ENCODE results near the gene TMTC2. TPM values are rescaled to one million over a fixed set of nuclear protein-coding genes. Genes with fewer than 3 reads are reported as not detected.

TMTC2 gene
- polyA plus RNA-seq, 1 donor from 2014 or later: 20.6 TPM

GRCh38 chr12:83082690-83083276 is 396.1 kb downstream of the TMTC2 start:
- Histone ChIP-seq H3K79me2 (replicated peaks; ENCODE audit: insufficient read depth, low read length) (no peaks in the 10 kb centered on the region), H4K20me1 (ENCODE audit: insufficient read depth) (no peaks in the 10 kb centered on the region), H3K9me3 (ENCODE audit: low read length) (peaks cover 3% of the 10 kb centered on the region), H3K36me3 (ENCODE audit: insufficient read depth, low read length) (no peaks in the 10 kb centered on the region), H3K27me3 (ENCODE audit: insufficient read depth, low read depth, low read length) (no peaks in the 10 kb centered on the region), H3F3A (ENCODE audit: insufficient read depth, low read length, poor library complexity, severe bottlenecking) (no peaks in the 10 kb centered on the region), H2AFZ (ENCODE audit: low read depth, low read length) (no peak overlapping the region), H3K4me2 (ENCODE audit: low read length) (no peak overlapping the region), H3K9ac (ENCODE audit: low read length) (no peak overlapping the region), H3K27ac (ENCODE audit: low read length) (no peak overlapping the region), H3K9me2 (ENCODE audit: insufficient read depth, low read length) (no peaks in the 10 kb centered on the region), H3K4me3 (ENCODE audit: low read length) (no peak overlapping the region)
- no peak for TF ChIP-seq POLR2AphosphoS5 (IDR thresholded peaks at IDR 0.05)
- TF ChIP-seq MXI1 (conservative IDR thresholded peaks at IDR 0.05; ENCODE audit: poor library complexity, severe bottlenecking): no peak
- no peak for TF ChIP-seq CTCF (IDR thresholded peaks at IDR 0.05; ENCODE audit: poor library complexity, severe bottlenecking)
- no peak for TF ChIP-seq SMC3 (conservative IDR thresholded peaks at IDR 0.05; ENCODE audit: poor library complexity)
- TF ChIP-seq EP300 (conservative IDR thresholded peaks at IDR 0.05; ENCODE audit: poor library complexity, severe bottlenecking): no peak
- no peak for TF ChIP-seq REST (IDR thresholded peaks at IDR 0.05; ENCODE audit: borderline replicate concordance)
- no peak for TF ChIP-seq RAD21 (conservative IDR thresholded peaks at IDR 0.05)
- TF ChIP-seq EZH2 (IDR thresholded peaks at IDR 0.05; ENCODE audit: borderline replicate concordance, insufficient read depth, low read length, poor library complexity, severe bottlenecking): no peak
- TF ChIP-seq TAF1 (IDR thresholded peaks at IDR 0.05; ENCODE audit: low read depth): no peak

DNA sequence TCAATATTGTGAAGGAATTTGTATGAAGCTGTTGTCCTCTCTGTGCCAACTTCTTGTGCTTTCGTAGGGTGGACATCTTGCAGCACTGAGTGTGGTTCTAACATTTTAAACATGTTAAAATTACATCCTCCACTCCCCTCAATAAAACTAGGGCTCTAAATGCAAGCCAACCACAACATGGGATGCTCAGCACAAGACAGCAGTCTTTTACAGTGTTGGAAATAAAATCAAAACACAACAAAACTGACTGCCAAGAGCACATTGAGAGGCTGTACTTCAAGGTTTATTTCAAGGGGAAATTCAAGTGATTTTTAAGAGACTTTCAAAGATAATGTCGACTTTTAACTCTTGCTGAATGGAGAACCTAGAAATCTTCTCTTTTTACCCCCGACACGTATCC is 396.9 kb downstream of the TMTC2 start:
- no peak overlapping the region for H3K27ac ChIP-seq (ENCODE audit: low read length)
- no peak overlapping the region for H2AFZ ChIP-seq (ENCODE audit: low read depth, low read length)
- TF ChIP-seq EZH2 (IDR thresholded peaks at IDR 0.05; ENCODE audit: borderline replicate concordance, insufficient read depth, low read length, poor library complexity, severe bottlenecking): no peak
- no peak for TF ChIP-seq CTCF (IDR thresholded peaks at IDR 0.05; ENCODE audit: poor library complexity, severe bottlenecking)
- no peak for TF ChIP-seq POLR2AphosphoS5 (IDR thresholded peaks at IDR 0.05)
- no peak for TF ChIP-seq SMC3 (conservative IDR thresholded peaks at IDR 0.05; ENCODE audit: poor library complexity)
- no peak for TF ChIP-seq EP300 (conservative IDR thresholded peaks at IDR 0.05; ENCODE audit: poor library complexity, severe bottlenecking)
- no peak for TF ChIP-seq RAD21 (conservative IDR thresholded peaks at IDR 0.05)
- TF ChIP-seq TAF1 (IDR thresholded peaks at IDR 0.05; ENCODE audit: low read depth): no peak
- no peak for TF ChIP-seq MXI1 (conservative IDR thresholded peaks at IDR 0.05; ENCODE audit: poor library complexity, severe bottlenecking)
- no peak for TF ChIP-seq REST (IDR thresholded peaks at IDR 0.05; ENCODE audit: borderline replicate concordance)
- no peaks in the 10 kb centered on the region for H4K20me1 ChIP-seq (ENCODE audit: insufficient read depth)
- no peaks in the 10 kb centered on the region for H3K27me3 ChIP-seq (ENCODE audit: insufficient read depth, low read depth, low read length)
- H3K79me2 ChIP-seq (replicated peaks; ENCODE audit: insufficient read depth, low read length): no peaks in the 10 kb centered on the region
- H3K9me2 ChIP-seq (ENCODE audit: insufficient read depth, low read length): no peaks in the 10 kb centered on the region
- no peak overlapping the region for H3K4me2 ChIP-seq (ENCODE audit: low read length)
- H3K9ac ChIP-seq (ENCODE audit: low read length): no peak overlapping the region
- no peaks in the 10 kb centered on the region for H3K36me3 ChIP-seq (ENCODE audit: insufficient read depth, low read length)
- H3F3A ChIP-seq (ENCODE audit: insufficient read depth, low read length, poor library complexity, severe bottlenecking): no peaks in the 10 kb centered on the region
- no peak overlapping the region for H3K4me3 ChIP-seq (ENCODE audit: low read length)
- H3K9me3 ChIP-seq (ENCODE audit: low read length): peaks cover 4% of the 10 kb centered on the region
